IMR-90 (cell line): Measurements from ENCODE around the gene CDKN2D. TPM values are rescaled to one million over a fixed set of nuclear protein-coding genes. Genes with fewer than 3 reads are reported as not detected.

ENCODE experiments used
- ATAC-seq: fragments of 200-7000 bp; cut with Tn5 transposase; 2 replicates; pipeline ENCODE4 v1.9.1; 2020; ENCODE audit warnings: low read depth, mild to moderate bottlenecking, moderate library complexity
- BruUV-seq: library from RNA; stranded (reverse); fragments of 400-500 nt; replicated peaks from 2 replicates; lab custom pipeline; 2021; lab: Mats Ljungman, UMichigan
- CTCF ChIA-PET: fragments of 300-600 bp; formaldehyde crosslinking; extraction: SDS; loops from one replicate; lab custom pipeline; 2021; ENCODE audit warnings: antibody characterized with exemption; lab: Yijun Ruan, JAX
- POLR2A ChIA-PET: fragments of 300-600 bp; sonication (Branson Sonifier 250); formaldehyde crosslinking; loops from one replicate; lab custom pipeline; 2022; ENCODE audit warnings: antibody characterized with exemption; ENCODE audit not compliant: unreplicated experiment; lab: Charles Lee
- DNase-seq: peaks from one replicate; pipeline ENCODE4 v3.0.0; 2013
- H2AFZ ChIP-seq: replicated peaks from 2 replicates; pipeline ENCODE3; 2013; ENCODE audit warnings: low read length, mild to moderate bottlenecking; ENCODE audit not compliant: poor library complexity
- H2AK5ac ChIP-seq: 2 replicates; pipeline ENCODE4 v1.6.1; 2013; ENCODE audit warnings: low read depth, low read length, inconsistent platforms
- H2AK9ac ChIP-seq: replicated peaks from 2 replicates; pipeline ENCODE3; 2013; ENCODE audit warnings: mild to moderate bottlenecking, low read depth, low read length, moderate library complexity; ENCODE audit not compliant: poor library complexity
- H2BK120ac ChIP-seq: 2 replicates; pipeline ENCODE4 v1.6.1; 2013; ENCODE audit warnings: low read depth, low read length, inconsistent platforms
- H2BK15ac ChIP-seq: 3 replicates; pipeline ENCODE4 v1.6.1; 2013; ENCODE audit warnings: low read depth, low read length, inconsistent platforms
- H2BK20ac ChIP-seq: 2 replicates; pipeline ENCODE4 v1.6.1; 2013; ENCODE audit warnings: low read depth, mild to moderate bottlenecking, inconsistent platforms, low read length, moderate library complexity
- H2BK5ac ChIP-seq: 2 replicates; pipeline ENCODE4 v1.6.1; 2013; ENCODE audit warnings: mild to moderate bottlenecking, low read depth, low read length, inconsistent platforms; ENCODE audit not compliant: poor library complexity, severe bottlenecking
- H3K14ac ChIP-seq: replicated peaks from 2 replicates; pipeline ENCODE4 v1.6.1; 2013; ENCODE audit warnings: low read depth, low read length, inconsistent platforms
- H3K18ac ChIP-seq: 2 replicates; pipeline ENCODE4 v1.6.1; 2013; ENCODE audit warnings: low read depth, low read length, control low read depth
- H3K23ac ChIP-seq: 2 replicates; pipeline ENCODE4 v1.6.1; 2013; ENCODE audit warnings: low read depth, low read length, inconsistent platforms
- H3K27ac ChIP-seq: 2 replicates; pipeline ENCODE4 v1.5.1; 2013; ENCODE audit warnings: mild to moderate bottlenecking, control low read depth, low read length; ENCODE audit not compliant: insufficient read depth
- H3K27me3 ChIP-seq: 2 replicates; pipeline ENCODE4 v1.6.1; 2013; ENCODE audit warnings: low read length; ENCODE audit not compliant: control insufficient read depth, insufficient read depth
- H3K36me3 ChIP-seq: 2 replicates; pipeline ENCODE4 v1.6.1; 2013; ENCODE audit warnings: low read length, mixed read lengths; ENCODE audit not compliant: control insufficient read depth, insufficient read depth
- H3K4ac ChIP-seq: 2 replicates; pipeline ENCODE4 v1.6.1; 2013; ENCODE audit warnings: low read depth, low read length, inconsistent platforms
- H3K4me1 ChIP-seq: 2 replicates; pipeline ENCODE4 v1.6.1; 2013; ENCODE audit warnings: low read length, mixed read lengths; ENCODE audit not compliant: control insufficient read depth, insufficient read depth
- H3K4me2 ChIP-seq: 2 replicates; pipeline ENCODE4 v1.6.1; 2013; ENCODE audit warnings: low read depth, mild to moderate bottlenecking, control low read depth, low read length, moderate library complexity
- H3K4me3 ChIP-seq: 2 replicates; pipeline ENCODE4 v1.5.1; 2013; ENCODE audit warnings: low read depth, mild to moderate bottlenecking, control low read depth, low read length, moderate library complexity; ENCODE audit not compliant: insufficient read depth
- H3K56ac ChIP-seq: 2 replicates; pipeline ENCODE4 v1.6.1; 2013; ENCODE audit warnings: low read length, inconsistent platforms; ENCODE audit not compliant: insufficient read depth; ENCODE audit errors: extremely low read depth
- H3K79me1 ChIP-seq, 2 experiments: 2 replicates each; pipeline ENCODE4 v1.6.1; 2013; ENCODE audit warnings: low read length in 2 of 2, inconsistent platforms in 1 of 2, low read depth in 1 of 2
- H3K9ac ChIP-seq: 2 replicates; pipeline ENCODE4 v1.6.1; 2013; ENCODE audit warnings: low read depth, low read length, control low read depth
- H3K9me1 ChIP-seq: 2 replicates; pipeline ENCODE4 v1.6.1; 2013; ENCODE audit warnings: low read length, inconsistent platforms; ENCODE audit not compliant: insufficient read depth
- H3K9me3 ChIP-seq: 2 replicates; pipeline ENCODE4 v1.6.1; 2013; ENCODE audit warnings: low read length; ENCODE audit not compliant: control insufficient read depth, insufficient read depth
- H4K20me1 ChIP-seq: 2 replicates; pipeline ENCODE4 v1.6.1; 2013; ENCODE audit warnings: low read length, inconsistent platforms; ENCODE audit not compliant: insufficient read depth
- H4K5ac ChIP-seq: 2 replicates; pipeline ENCODE4 v1.6.1; 2013; ENCODE audit warnings: mild to moderate bottlenecking, low read depth, low read length, control low read depth
- H4K8ac ChIP-seq, 2 experiments: 2 replicates each; pipeline ENCODE4 v1.6.1; 2013; ENCODE audit warnings: low read depth in 2 of 2, low read length in 2 of 2, control low read depth in 1 of 2, inconsistent platforms in 1 of 2
- H4K91ac ChIP-seq: 2 replicates; pipeline ENCODE4 v1.6.1; 2013; ENCODE audit warnings: low read depth, low read length, inconsistent platforms; ENCODE audit not compliant: insufficient read depth
- CEBPB ChIP-seq: IDR thresholded peaks from 2 replicates; pipeline ENCODE4 v1.6.1; 2012; ENCODE audit warnings: low read depth, low read length, improper control_type of control experiment
- CHD1 ChIP-seq: IDR thresholded peaks from 2 replicates; pipeline ENCODE4 v1.6.1; 2012; ENCODE audit warnings: low read depth, low read length, improper control_type of control experiment
- FOS ChIP-seq: fragments of 150-350 bp; IDR thresholded peaks from 2 replicates; pipeline ENCODE4 v1.6.1; 2016; ENCODE audit warnings: low read depth, low read length
- MAFK ChIP-seq: IDR thresholded peaks from 2 replicates; pipeline ENCODE4 v1.6.1; 2012; ENCODE audit warnings: low read depth, low read length, improper control_type of control experiment
- MXI1 ChIP-seq: IDR thresholded peaks from 2 replicates; pipeline ENCODE4 v1.6.1; 2012; ENCODE audit warnings: low read depth, mild to moderate bottlenecking, low read length, moderate library complexity, borderline replicate concordance
- NFE2L2 ChIP-seq: fragments of 150-350 bp; IDR thresholded peaks from 2 replicates; pipeline ENCODE4 v1.6.1; 2016; ENCODE audit warnings: low read depth, mild to moderate bottlenecking, low read length
- RAD21 ChIP-seq: IDR thresholded peaks from 2 replicates; pipeline ENCODE4 v1.6.1; 2012; ENCODE audit warnings: low read length, improper control_type of control experiment
- RCOR1 ChIP-seq: IDR thresholded peaks from 2 replicates; pipeline ENCODE4 v1.6.1; 2012; ENCODE audit warnings: mild to moderate bottlenecking, low read length, improper control_type of control experiment; ENCODE audit not compliant: insufficient replicate concordance
- RFX5 ChIP-seq: IDR thresholded peaks from 2 replicates; pipeline ENCODE4 v1.8.0; 2012; ENCODE audit warnings: low read depth, mild to moderate bottlenecking, low read length, moderate library complexity
- SMC3 ChIP-seq: fragments of 150-350 bp; IDR thresholded peaks from 2 replicates; pipeline ENCODE4 v1.6.1; 2016; ENCODE audit warnings: low read depth, mild to moderate bottlenecking, antibody characterized with exemption, low read length, moderate library complexity
- USF2 ChIP-seq: fragments of 150-350 bp; IDR thresholded peaks from 2 replicates; pipeline ENCODE4 v1.6.1; 2017; ENCODE audit warnings: mild to moderate bottlenecking, antibody characterized with exemption, low read length, low read depth
- WGBS, 2 experiments: methylation state at CpG; one replicate each; pipeline versions ENCODE4 v1.1.5 to v1.1.7; 2013; ENCODE audit warnings: missing lambda C conversion rate in 2 of 2; ENCODE audit not compliant: insufficient read length in 1 of 2; ENCODE audit errors: extremely low coverage in 2 of 2; 5-methylcytosine and 5-hydroxymethylcytosine counted together
- dilution Hi-C: fragments of 300-500 bp; cut with HindIII; formaldehyde crosslinking; loops from one replicate; pipeline ENCODE4 v1.14.3; 2018; ENCODE audit warnings: low sequenced_read_pairs; ENCODE audit not compliant: unreplicated experiment
- in situ Hi-C: fragments of 300-500 bp; cut with MboI; formaldehyde crosslinking; loops from 3 replicates; pipeline ENCODE4 v1.14.3; 2019; ENCODE audit warnings: low sequenced_read_pairs, inconsistent platforms, mixed read lengths
- intact Hi-C: fragments of 100-400 bp; cut with micrococcal nuclease; formaldehyde crosslinking; loops from 2 replicates; pipeline ENCODE4 v1.10.0; 2022
- polyA plus RNA-seq, 3 experiments: library from polyadenylated mRNA; depleted of rRNA; stranded (reverse); fragments of >200 nt; gene quantifications; 2 replicates each; pipeline ENCODE4 v1.2.3, GENCODE V29; 2012; ENCODE audit warnings: low replicate concordance in 1 of 3
- total RNA-seq: library from RNA; depleted of rRNA; stranded (reverse); fragments of >200 nt; gene quantifications from 2 replicates; pipeline ENCODE4 v1.2.3, GENCODE V29; 2012
- TF ChIP-seq, protein P1 (sequence below): conservative IDR thresholded peaks from 2 replicates; pipeline ENCODE4 v1.5.1; 2012; ENCODE audit warnings: mild to moderate bottlenecking, low read depth, low read length, improper control_type of control experiment

CDKN2D gene
- total and polyA plus RNA-seq, 2 of the 4 experiments (the other 2 are of a cell fraction) = 3.6 to 8.5 TPM

- BruUV-seq = no TSS peak
- POLR2A ChIA-PET = no interaction called here
These were observed 22.0 kb downstream of the CDKN2D start for GRCh38 chr19:10546817-10547216.

More at GRCh38 chr19:10546817-10547216, 22.0 kb downstream of the CDKN2D start:
- Histone ChIP-seq H3K4me1 (peaks cover 5% of the 10 kb centered on the region; the same call in 1 of the 2 replicates), H3K4me3 (no peak overlapping the region), H3K9me3 (no peaks in the 10 kb centered on the region), H3K27ac (no peak overlapping the region), H3K4me2 (no peak overlapping the region), H2BK15ac (no peak overlapping the region), H3K27me3 (no peaks in the 10 kb centered on the region), H2BK120ac (no peak overlapping the region), H3K4ac (no peak overlapping the region), H3K79me1 (peaks cover 20 to 44% of the 10 kb centered on the region in 2 experiments), H3K23ac (no peak overlapping the region), H3K56ac (no peak overlapping the region), H2BK5ac (no peak overlapping the region), H3K9ac (no peak overlapping the region), H4K5ac (no peak overlapping the region), H3K18ac (no peak overlapping the region), H3K14ac (no peak overlapping the region), H3K36me3 (peaks cover 32% of the 10 kb centered on the region), H4K8ac (no peak overlapping the region), H2AK9ac (no peak overlapping the region), H4K20me1 (peaks cover 10% of the 10 kb centered on the region), H3K9me1 (peaks cover 13% of the 10 kb centered on the region; the same call in 1 of the 2 replicates), H2AK5ac (no peak overlapping the region), H2AFZ (no peak overlapping the region), H2BK20ac (no peak overlapping the region), H4K91ac (no peak overlapping the region)
- intact Hi-C loops (no loop called here), dilution Hi-C loops (no loop called here), in situ Hi-C loops (no loop called here)
- DNase-seq (no peak), ATAC-seq (no peak)
- 93% methylated on average over 7 of the region's 17 CpGs; no CpG with 5 or more reads in 1 of the 2 experiments for WGBS, 2 experiments
- TF ChIP-seq MAFK (no peak), RAD21 (no peak), MXI1 (no peak), SMC3 (no peak), RCOR1 (no peak), CHD1 (no peak), NFE2L2 (no peak), FOS (no peak), CEBPB (no peak), USF2 (no peak), RFX5 (no peak)
- TF ChIP-seq, protein P1, sequence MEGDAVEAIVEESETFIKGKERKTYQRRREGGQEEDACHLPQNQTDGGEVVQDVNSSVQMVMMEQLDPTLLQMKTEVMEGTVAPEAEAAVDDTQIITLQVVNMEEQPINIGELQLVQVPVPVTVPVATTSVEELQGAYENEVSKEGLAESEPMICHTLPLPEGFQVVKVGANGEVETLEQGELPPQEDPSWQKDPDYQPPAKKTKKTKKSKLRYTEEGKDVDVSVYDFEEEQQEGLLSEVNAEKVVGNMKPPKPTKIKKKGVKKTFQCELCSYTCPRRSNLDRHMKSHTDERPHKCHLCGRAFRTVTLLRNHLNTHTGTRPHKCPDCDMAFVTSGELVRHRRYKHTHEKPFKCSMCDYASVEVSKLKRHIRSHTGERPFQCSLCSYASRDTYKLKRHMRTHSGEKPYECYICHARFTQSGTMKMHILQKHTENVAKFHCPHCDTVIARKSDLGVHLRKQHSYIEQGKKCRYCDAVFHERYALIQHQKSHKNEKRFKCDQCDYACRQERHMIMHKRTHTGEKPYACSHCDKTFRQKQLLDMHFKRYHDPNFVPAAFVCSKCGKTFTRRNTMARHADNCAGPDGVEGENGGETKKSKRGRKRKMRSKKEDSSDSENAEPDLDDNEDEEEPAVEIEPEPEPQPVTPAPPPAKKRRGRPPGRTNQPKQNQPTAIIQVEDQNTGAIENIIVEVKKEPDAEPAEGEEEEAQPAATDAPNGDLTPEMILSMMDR = no peak
- CTCF ChIA-PET = no interaction called here
